Islet precursor cell (in vitro differentiated cells): ENCODE measurements around the gene NPRL2.

Experiments used
- DNase-seq: peaks from one replicate; pipeline ENCODE4 v3.0.0-alpha.2; 2018

Gene NPRL2

GRCh38 chr3:50350527-50351322 is at the start of gene NPRL2, which contains the start of gene CYB561D2:
Gene NPRL2 (minus strand): TSS chr3:50350775. CDS start chr3:50350652, 123 bp downstream.
Gene CYB561D2 (plus strand): TSS chr3:50350862. CDS start chr3:50351434, 572 bp downstream.
- DNase-seq, result peak; percentile 98

DNA sequence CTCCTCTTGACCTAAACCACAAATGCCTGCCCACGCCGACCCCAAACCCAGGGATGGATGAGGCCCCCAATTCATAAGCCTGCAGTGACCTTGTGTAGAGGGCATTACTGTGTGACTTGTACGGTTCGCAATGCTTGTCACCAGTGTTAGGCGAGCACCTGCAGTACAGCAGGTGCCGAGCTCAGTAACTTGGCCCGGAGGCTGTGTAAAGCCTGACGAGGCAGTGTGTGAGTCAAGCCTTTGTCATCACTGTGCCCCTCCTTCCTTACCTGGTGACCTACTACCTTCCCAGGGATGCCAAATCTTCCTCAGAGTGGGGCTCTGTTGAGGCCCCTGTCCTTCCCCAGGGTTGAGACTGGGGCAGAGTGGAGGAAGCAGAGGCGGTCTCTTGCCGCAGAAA is 45.9 kb upstream of the NPRL2 start:
- peak; percentile 63 for DNase-seq

GRCh38 chr3:50395070-50395860 is 44.7 kb upstream of the NPRL2 start:
- DNase-seq, result no peak

- no peak for DNase-seq
Measured at GRCh38 chr3:50393061-50393460, 42.5 kb upstream of the NPRL2 start.

DNA sequence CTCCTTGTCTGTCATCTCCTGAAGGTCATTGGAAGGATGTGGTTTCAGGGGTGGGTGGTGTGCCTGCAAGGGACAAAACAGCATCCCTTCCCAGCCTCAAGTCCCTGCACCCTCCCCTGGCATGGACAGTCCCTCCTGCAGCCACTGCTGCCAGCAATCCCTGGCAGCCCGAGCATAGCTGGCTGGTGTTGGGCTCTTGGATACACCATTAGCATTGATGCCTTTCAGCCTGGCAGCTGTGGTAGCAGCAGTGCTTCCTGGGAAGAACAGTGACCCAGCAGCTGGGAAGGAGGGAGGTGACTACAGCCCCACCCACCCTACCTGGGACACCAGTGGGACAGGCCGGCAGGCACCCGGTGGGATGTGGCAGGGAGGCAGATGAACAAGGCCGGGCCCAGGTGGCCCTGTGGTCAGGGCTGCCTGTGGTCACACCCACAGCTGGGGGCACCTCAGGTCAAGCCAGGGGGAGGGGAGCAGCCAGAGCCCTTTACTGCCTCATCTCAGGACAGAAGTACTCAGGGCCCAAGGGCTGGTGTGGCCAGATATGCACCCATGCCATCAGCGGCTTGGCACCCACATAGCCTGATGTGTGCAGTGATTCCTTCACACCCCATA is 41.6 kb upstream of the NPRL2 start:
- no peak for DNase-seq

- no peak for DNase-seq
Measured at GRCh38 chr3:50390508-50391224, 40.1 kb upstream of the NPRL2 start.

DNA sequence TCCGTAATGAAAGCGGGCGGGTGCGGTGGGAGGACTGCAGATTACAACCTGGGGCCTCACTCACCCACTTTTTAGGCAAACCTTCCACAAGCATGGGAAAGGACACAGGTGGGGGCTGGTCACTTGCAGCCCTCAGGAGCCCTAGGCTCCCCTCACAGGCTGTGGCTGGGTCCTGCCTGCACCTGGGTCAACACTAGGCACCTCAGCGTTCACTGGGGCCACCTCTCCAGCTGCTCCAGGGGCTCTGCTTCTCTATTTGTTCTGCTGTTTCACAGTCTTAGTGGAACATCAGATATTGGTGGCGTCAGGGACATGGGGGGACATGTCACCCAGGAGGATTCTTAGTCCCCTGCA is 38.8 kb upstream of the NPRL2 start:
- no peak for DNase-seq

- peak; percentile 63 for DNase-seq
Measured at GRCh38 chr3:50388720-50389413, 38.3 kb upstream of the NPRL2 start.

DNA sequence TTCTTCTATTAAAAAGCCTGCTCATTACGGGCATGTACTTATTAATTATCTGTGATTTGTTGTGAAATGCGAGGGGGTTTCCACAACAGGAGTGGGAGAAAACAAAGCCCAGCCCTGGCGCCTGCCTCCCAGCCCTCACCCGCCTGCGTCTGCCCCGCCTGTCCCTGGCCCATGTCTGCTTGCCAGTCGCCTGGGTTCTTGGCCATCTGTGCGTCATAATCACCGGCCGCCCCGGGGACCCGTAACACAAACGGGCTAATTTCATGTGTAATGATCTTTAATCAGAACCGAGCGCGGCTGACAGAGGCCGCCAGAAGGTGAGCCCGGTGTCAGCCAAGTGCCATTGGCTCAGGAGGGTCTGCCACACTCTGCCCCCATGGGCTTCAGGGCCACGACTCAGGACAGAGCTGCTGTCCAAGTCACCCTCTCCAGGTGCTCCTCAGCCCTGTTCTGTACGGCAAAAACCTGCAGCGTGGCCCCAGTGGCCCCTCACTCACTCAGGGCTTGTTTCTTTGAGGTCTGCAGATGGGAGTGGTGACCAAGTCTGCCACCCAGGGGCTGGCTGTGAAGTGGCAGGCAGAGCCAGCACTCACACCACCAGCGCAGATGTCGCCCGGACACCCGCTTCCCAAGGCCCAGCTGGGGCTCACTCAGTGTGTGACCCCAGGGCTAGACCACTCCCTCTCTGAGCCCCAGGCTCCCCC is 37.6 kb upstream of the NPRL2 start:
- DNase-seq, result peak; percentile 73

DNA sequence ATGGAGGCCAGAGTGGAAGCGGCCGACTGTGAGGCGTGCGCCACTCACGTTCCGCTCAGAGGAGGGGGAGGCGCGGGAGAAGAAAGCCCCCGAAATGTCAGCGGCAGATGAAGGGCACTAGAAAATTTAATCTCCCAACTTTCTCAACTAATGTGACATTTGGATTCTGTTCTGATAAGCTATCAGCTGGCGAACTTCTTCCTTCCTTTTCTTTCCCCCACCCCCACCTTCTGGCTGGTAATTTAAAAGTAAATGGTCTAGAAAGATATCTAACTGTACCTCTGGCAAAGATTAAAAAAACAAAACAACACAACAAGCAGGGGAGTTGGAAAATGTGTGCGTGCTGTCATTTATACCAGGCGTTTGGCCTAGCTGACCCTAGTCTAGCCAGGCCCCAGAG is 35.2 kb upstream of the NPRL2 start:
- DNase-seq, result no peak

GRCh38 chr3:50383750-50384149 is 33.2 kb upstream of the NPRL2 start:
- no peak for DNase-seq

GRCh38 chr3:50382722-50383121 is 32.1 kb upstream of the NPRL2 start:
- DNase-seq, result no peak

GRCh38 chr3:50381383-50381782 is 30.8 kb upstream of the NPRL2 start:
- no peak for DNase-seq

GRCh38 chr3:50380405-50381085 is 30.0 kb upstream of the NPRL2 start:
- DNase-seq, result no peak

DNA sequence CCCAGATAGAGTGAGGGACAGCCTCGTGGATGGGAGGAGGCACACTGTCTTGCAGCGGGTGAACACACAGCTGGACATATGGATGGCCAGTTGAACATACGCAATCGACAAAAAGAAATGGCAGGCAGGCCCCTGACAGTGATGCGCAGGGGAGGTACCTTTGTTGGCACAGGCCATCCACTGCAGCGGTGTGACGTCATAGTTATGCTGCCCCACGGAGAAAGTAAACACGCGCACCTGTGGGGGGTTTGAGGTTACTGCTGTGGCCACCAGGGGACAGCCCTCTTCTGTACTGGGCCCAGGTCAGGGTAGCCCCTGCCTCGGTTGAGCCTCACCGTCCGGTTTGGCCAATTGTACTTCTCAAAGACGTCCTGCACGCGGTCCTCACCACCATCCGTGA is 28.2 kb upstream of the NPRL2 start:
- DNase-seq, result no peak

- DNase-seq, result no peak
Measured at GRCh38 chr3:50378024-50378423, 27.4 kb upstream of the NPRL2 start.

- DNase-seq, result no peak
Measured at GRCh38 chr3:50375258-50375931, 24.8 kb upstream of the NPRL2 start.

- no peak for DNase-seq
Measured at GRCh38 chr3:50374363-50375257, 24.0 kb upstream of the NPRL2 start.
